HG02970 (cell line): ENCODE data around the gene ATP5F1C.

Experiments
- ATAC-seq: cut with Tn5 transposase; IDR thresholded peaks from one replicate; pipeline ENCODE4 v1.9.1; 2021; ENCODE audit warnings: mild to moderate bottlenecking, moderate library complexity, moderate number of reproducible peaks; ENCODE audit not compliant: unreplicated experiment, low FRiP score

Gene ATP5F1C

DNA sequence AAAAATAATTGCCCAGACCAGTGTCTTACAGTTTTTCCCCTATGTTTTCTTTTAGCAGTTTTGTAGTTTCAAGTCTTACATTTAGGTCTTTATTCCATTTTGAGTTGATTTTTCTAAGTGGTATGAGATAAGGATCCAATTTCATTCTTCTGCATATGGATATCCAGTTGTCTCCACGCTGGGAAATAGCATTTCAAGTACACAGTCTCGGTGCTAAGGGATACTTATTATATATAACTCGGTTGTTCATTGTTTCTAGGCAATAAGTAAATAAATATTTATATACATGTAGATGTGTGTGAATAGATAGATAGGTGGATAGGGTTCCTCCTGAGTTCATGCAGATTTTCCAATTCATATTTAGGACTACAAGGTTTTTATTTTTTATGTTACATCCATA, 46.3 kb downstream of the ATP5F1C start:
- ATAC-seq: no peak

DNA sequence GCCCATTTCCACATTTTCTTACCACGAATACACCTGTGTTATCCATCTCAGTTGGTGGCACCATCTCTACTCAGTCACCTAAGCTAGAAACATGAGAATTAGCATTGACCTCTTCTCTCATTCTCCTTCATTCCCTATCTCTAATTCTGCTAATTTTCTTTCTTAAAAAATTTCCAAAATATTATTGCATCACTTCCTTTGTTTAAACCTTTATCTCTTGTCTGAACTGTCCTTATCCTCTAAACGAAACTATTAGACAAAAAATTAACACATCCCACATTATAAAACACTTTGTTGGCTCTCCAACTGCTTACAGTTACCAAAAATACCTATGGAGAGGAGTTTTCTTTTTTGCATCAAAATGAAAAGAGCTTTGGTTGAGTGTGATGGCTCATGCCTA, 48.6 kb downstream of the ATP5F1C start:
- ATAC-seq: no peak

DNA sequence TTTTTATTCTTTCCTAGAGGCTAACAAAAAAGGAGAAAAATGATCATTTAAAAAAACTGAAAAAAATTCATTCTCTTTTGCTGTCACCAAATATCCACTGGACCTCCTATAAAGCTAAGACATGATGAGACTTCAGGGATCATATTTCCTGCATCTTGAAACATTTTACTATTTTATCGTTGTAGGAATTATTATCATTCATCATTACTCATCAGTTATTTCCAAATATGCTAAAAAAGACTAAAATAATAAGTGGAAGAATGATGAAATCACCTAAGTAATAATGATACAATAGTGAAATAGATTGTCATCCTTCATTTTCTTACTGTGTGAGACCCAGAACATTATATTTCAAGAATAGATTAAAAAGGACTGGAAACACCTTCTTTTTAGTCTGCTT, 58.6 kb downstream of the ATP5F1C start:
- ATAC-seq: no peak

DNA sequence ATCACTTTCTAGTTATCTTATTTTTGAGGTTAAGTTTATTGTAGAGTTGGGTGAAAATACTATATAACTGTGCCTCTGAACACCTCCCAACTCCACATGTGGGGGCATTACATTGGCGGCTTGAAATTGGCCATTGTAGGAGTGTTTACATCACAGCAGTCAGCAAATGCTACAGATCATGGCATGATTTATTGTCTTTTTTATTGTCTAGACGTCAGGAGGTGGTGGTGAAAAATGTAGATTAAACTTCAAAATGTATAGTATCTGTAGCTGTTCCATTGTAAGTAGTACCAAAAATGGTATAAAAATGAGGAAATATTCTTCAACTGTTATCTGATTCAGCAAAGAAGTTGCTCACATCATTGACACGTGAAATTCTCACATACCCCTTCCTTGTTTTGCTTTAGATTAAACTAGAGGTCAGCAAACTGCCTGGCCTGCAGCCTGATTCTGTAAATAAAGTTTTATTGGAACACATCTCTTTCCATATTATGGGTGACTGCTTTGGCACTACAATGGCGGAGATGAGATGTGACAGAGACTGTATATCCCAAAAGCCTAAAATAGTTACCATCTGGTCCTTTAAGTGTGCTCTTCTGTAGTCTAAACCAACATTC, 65.4 kb downstream of the ATP5F1C start:
- ATAC-seq: no peak

DNA sequence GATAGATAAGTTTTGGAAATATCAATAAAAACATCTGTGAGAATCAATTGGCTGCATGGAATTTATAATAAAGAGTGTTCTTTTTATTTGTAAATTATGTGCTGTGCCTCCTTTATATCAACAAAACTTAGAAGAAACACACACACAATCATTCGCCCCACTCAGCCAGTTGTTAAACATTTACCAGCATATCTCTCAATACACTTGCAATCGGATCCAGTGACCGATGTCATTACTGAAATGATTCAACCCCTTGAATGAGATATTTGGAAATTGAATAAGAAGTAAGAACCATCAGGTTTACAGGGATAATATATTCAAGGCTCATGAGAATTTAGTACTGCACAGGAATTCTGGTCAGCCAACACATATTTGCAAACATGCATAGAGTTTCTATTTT, 65.9 kb downstream of the ATP5F1C start:
- no peak for ATAC-seq

DNA sequence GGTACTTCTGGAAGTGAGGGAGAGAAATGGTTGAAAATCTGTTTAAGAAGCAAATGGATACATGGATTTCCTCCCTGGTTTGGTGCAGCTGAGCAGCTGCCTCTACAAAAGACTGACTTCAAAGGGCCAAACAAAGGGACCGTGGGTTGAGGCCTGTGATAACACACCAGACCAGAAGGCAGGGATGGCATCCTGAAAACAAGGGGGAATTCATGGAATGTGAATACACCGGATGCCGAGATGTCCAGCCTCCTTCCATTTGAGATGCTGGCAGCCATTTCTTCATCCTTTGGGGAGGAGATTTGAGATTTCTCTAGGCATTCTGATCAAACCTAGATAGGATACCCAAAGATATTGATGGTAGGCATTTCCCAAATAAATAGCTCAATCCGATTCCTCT, 67.2 kb downstream of the ATP5F1C start:
- no peak for ATAC-seq

DNA sequence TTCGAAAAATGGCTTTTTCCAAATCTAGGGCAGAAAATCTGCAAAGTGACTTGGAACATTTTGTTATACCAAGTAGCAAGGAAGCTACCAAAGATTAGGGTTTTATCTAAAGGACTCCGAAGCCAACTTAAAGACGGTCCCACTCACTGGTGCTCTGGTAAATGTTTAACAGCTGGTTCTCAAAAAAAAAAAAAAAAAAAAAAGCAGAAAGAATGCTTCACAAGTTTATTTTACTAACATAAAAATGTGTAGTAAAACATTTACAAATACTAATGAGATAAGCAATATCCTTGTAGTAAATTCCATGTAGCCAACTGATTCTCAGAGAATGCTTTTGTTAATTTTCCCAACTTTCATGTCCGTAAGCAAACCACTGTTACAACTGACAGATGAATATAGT, 68.7 kb downstream of the ATP5F1C start:
- no peak for ATAC-seq

DNA sequence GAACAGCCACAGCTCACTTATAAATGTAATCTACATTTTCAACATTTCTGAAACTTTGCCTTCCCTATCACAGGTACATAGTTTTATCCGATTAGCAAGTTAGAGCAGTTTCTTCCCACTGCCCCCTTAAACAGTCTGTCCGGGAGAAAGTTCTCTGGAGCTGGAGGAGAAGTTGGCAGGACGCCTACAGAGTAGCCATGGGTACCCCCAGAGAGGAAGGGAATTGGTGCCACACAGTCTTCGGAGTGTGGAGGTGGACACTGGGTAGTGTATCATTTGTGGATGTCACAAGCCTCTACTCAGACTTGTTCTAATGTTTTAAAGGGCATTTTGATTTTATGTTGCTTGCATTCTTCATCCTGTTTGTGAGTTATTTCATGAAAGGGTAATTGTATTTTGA, 69.3 kb downstream of the ATP5F1C start:
- ATAC-seq: no peak
